Activated CD4-positive, CD25-positive, alpha-beta regulatory T cell treated with anti-CD3 and anti-CD28 coated beads, Interleukin-2, amount 50 U/mL, for 16 hours (primary cell): ENCODE measurements around the gene MAP3K5.
"Not testable (repeated sequence)": the region's sequence is repeated elsewhere in the genome, so short reads cannot be mapped to it uniquely, and the experiment has no call there.

Source experiments
- DNase-seq: peaks from one replicate; pipeline ENCODE4 v3.0.0-alpha.2; 2020; ENCODE audit warnings: low read depth, low spot score

MAP3K5 gene

GRCh38 chr6:136726837-136727557 is 65.3 kb downstream of the MAP3K5 start:
- no peak for DNase-seq

DNA sequence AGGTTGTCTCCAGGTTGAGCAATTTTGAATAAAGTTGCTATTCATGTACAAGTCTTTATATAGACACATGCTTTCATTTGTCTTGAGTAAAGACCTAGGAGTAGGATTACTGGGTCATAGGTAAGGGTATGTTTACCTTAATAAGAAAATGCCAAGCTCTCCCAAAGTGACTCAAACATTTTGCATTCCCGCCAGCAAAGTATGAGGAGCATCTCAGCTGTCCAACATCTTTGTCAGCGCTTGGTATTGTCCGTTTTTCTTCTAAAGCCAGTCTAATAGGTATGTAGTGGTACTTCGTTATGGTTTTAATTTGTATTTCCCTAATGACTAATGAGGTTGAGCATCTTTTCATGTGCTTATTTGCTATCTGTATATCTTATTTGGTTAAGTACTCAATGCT is 67.2 kb downstream of the MAP3K5 start:
- no peak for DNase-seq

DNA sequence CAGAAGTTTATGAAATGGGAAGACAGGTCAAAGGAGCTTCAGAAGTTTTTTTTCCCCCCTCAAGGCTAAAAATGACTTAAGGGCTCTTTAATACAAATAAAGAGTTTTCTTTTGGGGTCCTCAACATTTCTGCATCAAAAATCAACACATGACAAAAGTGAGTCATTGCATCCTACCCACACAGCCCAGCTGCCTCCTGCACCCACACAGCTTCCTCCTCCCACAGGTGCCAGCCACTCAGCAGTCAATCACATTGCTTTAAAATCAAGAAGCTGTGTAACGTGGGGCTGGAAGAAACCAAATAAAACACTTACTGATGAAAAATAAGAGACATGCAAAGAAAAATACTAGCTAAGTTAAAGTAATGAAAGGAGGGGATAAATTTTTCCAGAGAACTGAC is 68.5 kb downstream of the MAP3K5 start:
- no peak for DNase-seq

DNA sequence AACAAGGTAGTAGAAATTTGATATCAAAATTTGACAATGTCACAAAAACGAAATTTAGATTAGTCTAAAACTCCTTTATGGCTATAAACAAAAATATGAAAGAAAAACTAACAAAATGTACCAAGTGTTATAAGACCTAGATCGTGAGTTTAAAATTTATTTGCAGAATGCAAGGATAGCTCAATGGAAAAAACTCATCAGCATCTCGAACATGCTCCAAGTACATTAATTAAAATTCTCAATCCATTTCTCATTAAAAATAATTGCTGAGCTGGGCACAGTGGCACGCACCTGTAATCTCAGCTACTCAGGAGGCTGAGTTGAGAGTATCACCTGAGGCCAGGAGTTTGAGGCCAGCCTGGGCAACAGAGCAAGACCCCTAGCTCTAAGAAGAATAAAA is 70.8 kb downstream of the MAP3K5 start:
- DNase-seq = no peak

DNA sequence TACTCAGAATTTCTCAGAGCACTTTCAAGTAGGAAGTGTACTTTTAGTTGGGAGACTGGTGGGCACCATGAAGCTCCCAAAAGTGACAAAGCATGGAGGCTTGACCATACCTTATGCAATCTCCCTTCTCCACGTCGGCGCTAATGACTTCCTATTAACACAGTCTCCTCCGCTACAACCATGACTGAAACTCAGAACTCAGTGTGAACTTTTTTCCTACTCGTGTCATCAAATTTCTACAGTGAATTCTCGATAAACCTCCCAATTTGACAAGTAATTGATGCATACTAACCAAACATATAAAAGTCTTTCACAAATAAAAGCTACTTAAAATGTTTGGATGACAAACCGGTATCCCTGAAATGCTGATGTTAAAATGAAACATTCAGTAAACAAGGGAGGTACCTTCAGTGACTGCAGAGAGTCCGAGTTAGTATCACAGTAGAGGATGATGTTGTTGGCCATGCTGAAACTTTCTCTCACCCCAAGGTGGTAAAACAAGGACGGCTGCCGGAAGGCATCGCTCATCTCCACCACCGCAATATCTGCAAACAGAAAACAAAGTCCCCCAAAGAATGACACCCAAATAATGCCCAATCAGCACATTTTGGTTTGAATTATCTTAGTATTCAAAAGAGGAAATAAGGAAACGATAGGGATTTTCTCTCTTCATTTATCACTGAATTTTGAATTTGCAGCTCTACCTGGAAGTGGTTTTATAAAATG is 72.1 kb downstream of the MAP3K5 start:
- DNase-seq = no peak

GRCh38 chr6:136719280-136720044 is 72.8 kb downstream of the MAP3K5 start:
- no peak for DNase-seq

DNA sequence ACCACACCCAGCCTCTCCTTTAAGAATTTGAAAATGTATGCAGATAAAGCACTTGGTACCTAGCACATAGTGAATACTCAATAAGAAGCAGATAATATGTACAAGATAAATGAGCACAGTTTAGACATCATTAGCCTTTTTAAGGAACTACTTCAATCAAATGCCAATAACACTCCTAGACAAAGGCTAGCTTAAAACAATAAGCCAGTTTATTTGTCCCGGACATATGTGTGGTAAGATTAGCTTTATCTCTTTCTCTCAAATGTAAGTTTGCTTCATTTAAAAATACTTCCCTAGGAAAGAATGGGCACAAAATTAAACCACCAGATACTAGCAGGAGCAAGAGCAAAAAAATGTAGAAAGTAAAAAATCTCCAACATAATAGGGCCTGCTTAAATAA is 73.8 kb downstream of the MAP3K5 start:
- DNase-seq = no peak

DNA sequence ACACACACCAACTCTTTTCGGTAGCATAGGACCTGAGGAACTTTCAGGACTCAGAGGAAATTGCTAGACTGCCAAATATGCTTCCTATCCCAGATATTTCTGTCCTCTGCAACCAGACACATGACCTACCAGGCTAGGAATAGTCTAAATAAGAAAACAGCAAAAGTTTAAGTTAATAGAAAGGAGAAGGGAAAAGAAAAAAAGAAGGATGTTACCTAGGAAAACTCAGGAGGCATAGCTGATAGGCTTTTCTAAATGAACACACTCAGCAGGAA is 74.6 kb downstream of the MAP3K5 start:
- DNase-seq = no peak

DNA sequence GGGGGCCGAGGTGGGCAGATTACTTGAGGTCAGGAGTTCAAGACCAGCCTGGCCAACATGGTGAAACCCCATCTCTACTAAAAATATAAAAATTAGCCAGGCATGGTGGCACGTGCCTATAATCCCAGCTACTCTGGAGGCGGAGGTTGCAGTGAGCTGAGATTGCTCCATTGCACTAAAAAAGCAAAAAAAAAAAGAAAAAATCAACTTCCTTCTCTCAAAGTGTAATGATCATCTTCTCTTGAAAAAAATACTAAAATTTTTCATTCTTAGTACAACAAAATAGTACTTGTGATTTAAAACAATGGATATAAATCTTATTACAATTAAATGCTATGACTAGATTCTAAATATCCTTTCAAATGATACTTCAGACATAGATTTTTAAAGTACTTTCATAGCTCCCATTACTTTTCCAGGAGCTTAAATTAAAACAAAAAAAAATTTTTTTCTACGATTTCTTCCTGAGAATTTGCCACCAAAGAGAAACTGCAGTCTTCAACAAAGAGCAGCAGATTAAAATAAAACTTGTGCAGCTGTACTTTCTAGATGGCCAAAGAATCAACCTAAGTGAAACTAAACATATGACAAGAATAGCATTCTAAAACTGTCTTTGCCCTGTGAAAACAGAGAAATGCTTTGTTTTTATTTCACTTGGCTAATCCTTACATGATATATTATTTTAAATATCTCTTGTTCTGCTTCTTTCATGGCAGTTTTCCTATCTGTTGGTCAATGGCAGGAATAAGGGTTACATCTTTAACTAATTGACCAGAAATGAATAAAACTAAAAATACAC is 75.2 kb downstream of the MAP3K5 start:
- no peak for DNase-seq

- not testable (repeated sequence) for DNase-seq
Observed at GRCh38 chr6:136712642-136713041, 79.6 kb downstream of the MAP3K5 start.

- no peak for DNase-seq
Observed at GRCh38 chr6:136711644-136712043, 80.6 kb downstream of the MAP3K5 start.

GRCh38 chr6:136710877-136711552 is 81.3 kb downstream of the MAP3K5 start:
- DNase-seq = no peak

GRCh38 chr6:136709429-136709828 is 82.8 kb downstream of the MAP3K5 start:
- DNase-seq = no peak

DNA sequence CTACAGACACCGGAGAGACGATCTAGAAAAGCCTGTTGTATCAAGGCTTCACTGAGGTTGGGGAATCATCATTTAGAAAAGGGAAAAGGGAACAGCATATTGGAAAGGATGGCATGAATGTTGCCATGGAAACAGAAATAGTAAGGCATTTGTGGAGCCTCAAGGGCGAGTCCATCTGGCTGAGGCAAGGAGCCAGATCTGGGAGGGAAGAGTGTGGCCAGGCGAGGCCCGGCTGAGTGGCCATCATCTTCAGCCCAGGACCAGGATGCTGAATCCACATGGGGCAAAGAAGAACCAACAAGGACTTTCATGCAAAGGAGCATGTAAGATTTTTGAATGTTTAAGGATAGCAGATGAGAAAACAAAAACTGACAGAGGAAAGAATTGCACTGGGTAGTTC is 85.8 kb downstream of the MAP3K5 start:
- no peak for DNase-seq

DNA sequence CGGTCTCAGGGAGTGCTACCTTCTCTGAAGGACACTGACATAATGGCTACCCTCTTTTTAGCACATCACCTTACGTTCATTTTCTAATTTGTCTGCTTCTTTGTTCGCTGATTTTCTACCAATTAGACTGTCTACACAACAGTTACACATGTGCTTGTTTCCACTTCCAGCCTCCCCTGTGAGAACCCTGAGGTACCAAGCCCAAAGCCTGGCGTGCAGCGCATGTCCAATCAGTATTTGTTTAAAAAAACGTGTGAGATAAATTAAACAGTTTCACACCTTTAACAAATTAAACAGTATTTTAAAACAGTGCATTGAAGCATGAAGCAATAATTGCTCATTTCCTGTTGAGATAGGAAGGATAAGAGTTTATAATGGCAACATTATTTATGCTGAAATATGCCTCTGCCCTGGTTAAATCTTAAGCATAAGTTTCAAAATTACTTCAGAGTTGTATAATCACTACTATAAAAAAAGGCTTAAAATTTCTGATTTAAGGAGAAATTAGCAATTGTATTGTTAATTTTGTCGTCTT is 88.9 kb downstream of the MAP3K5 start:
- no peak for DNase-seq

DNA sequence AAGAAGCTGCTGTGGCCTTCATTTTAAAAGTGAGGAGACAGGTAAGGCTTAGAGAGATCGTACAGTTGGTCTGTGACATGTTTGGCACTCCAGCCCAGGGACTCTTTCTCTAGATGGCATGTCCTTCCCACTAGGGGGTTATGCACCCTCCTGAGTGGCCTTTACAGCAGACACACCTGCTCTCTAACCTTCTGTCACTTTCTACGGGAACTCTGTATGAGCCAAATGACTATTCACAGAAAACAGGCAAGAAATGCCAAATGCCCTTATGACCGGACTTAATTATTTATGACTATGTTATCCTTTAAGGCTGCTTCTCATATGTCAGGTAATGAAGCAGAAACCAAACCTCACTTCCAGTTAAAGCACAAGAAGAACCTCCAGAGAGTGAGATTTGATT is 91.2 kb downstream of the MAP3K5 start:
- DNase-seq = no peak

GRCh38 chr6:136699358-136699757 is 92.9 kb downstream of the MAP3K5 start:
- no peak for DNase-seq

- DNase-seq = no peak
Observed at GRCh38 chr6:136696783-136697364, 95.4 kb downstream of the MAP3K5 start.

- no peak for DNase-seq
Observed at GRCh38 chr6:136696238-136696637, 96.0 kb downstream of the MAP3K5 start.

DNA sequence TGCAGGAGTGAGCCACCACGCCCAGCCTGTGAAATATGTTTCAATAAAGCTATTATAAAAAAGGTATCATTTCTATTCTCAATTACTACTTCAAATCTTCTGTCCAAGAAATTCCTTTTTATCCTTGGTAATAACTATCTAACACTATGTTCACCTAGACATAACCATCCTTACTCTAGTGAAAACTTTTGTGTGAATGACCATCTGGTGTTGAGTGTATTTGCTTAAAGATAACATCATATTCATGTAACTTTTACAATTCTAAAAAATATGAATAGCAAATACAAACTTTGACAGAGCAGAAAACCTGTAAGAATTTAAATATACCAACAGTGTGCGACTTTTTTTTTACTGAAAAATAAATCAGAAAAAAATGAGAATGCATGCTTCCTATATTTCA is 96.9 kb downstream of the MAP3K5 start:
- no peak for DNase-seq

DNA sequence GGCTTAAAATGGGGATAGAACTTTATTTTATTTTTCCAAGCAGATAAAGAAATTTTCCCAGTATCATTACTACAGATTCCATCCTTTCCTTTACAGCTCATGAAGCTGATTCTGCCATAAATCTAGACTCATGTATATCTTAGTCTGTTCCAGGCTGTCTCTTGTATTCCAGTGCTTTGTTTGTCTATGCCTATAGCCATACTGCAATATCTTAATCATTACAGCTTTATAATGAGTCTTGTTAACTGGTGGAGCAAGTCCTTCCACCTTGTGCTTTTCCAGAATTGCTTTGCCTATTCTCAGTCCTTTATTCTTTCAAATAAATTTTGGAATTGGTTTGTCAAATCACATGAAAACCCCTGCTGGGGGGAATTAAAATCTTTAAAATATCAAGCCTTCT is 99.2 kb downstream of the MAP3K5 start:
- DNase-seq = no peak
